ENCODE results near the gene TEX22. TPM values are rescaled to one million over a fixed set of nuclear protein-coding genes. Genes with fewer than 3 reads are reported as not detected.

Gene TEX22
- total RNA-seq, 2 donors from 2014 or later, result 0.23 to 0.71 TPM

- no peak for DNase-seq (ENCODE audit: low spot score)
- intact Hi-C loops (cut with DNase I), result loop anchor here in 1 of 2 donors (5.0 to 10.0 kb wide), 2 partner anchors 39 to 77 kb away; partner anchors contain the start of genes CRIP1 and TMEM121
Observed at GRCh38 chr14:105447651-105448640, 49.6 kb downstream of the TEX22 start.

DNA sequence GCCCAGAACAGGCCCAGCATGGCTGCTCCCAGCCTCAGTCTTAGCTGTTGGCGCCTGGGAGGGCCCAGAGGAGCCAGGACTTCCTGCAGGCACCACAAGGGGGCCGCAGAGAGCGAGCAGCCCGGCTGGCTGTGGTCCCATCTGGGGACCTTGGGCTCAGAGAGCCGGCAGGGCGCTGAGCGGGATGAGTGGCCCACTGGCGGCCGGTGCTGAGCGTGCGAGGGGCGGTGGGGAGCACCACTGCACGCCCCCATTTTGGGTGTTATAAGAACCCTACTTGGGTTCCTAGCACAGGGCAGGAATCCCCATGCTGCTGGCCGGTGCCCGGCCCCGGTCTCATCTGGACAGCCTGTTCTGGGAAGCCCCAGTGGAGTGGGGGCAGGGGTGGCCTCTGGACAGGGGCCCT is 50.4 kb downstream of the TEX22 start:
- peak; percentile 93 for DNase-seq (ENCODE audit: low spot score)
- intact Hi-C loops (cut with DNase I), result loop anchor here in 1 of 2 donors (5.0 to 10.0 kb wide), 2 partner anchors 39 to 76 kb away; partner anchors contain the start of genes CRIP1 and TMEM121

DNA sequence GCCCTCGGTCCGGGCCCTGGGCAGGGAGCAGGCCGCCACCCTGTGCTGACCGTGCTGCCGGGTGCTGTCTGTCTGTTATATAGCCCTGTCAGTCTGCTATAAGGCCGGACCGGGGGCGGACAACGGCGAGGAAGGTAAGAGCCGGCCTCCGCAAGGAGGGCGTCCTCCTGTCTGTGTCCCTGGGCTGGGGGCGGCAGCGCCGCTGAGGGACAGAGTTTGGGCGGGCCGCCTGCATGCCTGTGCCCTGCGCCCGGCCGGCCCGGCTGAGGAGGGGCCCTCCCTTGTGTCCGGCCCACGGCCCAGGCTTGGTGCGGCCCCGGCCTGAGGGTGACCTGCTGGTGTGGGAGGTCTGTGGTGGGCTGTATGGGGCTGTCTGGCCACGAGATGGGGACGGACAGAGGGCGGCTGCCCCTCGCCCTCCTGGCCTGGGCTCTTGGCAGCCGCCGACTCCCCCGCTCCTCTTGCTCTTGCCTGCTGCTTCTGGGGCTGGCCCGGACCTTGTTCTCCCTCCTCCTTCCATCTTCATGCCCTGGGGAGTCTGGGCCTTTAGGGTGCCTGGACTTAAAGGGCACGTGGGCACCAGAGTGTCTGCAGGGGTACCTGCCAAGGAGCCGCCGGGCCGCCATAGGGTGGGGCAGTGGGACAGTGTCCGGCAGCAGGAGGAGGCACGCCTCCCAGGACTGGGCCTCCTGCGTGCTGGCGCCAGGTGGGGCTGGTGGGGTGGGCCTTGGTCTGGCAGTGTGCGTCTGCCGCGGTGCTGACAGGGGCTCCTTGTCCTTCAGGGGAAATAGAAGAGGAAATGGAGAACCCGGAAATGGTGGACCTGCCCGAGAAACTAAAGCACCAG is 51.2 kb downstream of the TEX22 start:
- intact Hi-C loops (cut with DNase I), result loop anchor here in 1 of 2 donors (5.0 to 10.0 kb wide), 2 partner anchors 38 to 75 kb away; partner anchors contain the start of genes CRIP1 and TMEM121
- no peak for DNase-seq (ENCODE audit: low spot score)

- DNase-seq (ENCODE audit: low spot score), result no peak
- intact Hi-C loops (cut with DNase I), result no loop called here
Observed at GRCh38 chr14:105450123-105450505, 51.8 kb downstream of the TEX22 start.

DNA sequence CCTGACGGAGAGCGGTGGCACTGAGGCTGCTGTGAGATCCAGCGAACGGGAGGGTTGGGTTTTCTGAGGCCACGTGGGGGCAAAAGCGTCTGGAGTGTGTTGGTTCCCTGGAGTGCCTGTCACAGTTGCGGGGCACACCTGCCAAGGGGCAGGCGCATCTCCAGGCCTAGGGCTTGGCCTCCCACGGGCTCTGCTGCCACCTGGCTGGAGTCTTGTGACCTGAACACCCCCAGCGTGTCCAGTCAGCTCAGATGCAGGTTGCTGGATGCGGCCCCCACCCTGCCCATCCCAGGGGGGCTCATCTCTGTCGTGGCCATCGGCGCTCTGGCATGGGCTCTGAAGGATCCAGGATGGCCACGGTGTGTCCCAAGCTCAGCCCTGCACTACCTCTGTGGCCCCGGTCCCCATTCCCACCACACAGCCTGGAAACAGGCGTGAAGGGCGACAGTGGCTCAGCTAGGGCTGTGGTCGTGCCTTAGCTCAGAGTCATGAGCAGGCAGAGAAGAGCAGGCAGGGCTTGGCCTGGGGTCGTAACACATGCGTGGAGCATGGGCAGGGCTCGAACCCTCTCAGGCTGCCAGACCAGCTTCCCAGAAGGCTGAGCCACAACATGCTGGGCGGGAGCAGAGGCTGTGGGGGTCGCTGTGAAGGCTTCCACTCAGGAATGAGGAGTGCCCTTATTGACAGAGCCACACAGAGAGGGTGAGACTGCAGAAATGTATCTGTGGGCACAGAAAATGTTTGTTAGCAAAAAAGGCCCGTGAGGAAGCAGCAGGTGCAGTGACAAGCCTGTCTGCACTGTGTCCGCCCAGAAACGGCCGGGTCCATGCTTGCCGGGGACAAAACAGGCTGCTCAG is 52.8 kb downstream of the TEX22 start:
- DNase-seq (ENCODE audit: low spot score), result no peak

GRCh38 chr14:105452963-105453362 is 54.6 kb downstream of the TEX22 start:
- no peak for DNase-seq (ENCODE audit: low spot score)
- intact Hi-C loops (cut with DNase I), result no loop called here

More for the DNA sequence above, 52.8 kb downstream of the TEX22 start:
- intact Hi-C loops (cut with DNase I), result no loop called here

GRCh38 chr14:105453847-105454246 is 55.5 kb downstream of the TEX22 start:
- DNase-seq (ENCODE audit: low spot score), result no peak
- intact Hi-C loops (cut with DNase I), result no loop called here

- DNase-seq (ENCODE audit: low spot score), result no peak
- intact Hi-C loops (cut with DNase I), result no loop called here
Observed at GRCh38 chr14:105455086-105455640, 56.8 kb downstream of the TEX22 start.

- no peak for DNase-seq (ENCODE audit: low spot score)
- intact Hi-C loops (cut with DNase I), result no loop called here
Observed at GRCh38 chr14:105455766-105456660, 57.7 kb downstream of the TEX22 start.

- DNase-seq (ENCODE audit: low spot score), result no peak
- intact Hi-C loops (cut with DNase I), result no loop called here
Observed at GRCh38 chr14:105456736-105457617, 58.6 kb downstream of the TEX22 start.

- DNase-seq (ENCODE audit: low spot score), result no peak
- intact Hi-C loops (cut with DNase I), result no loop called here
Observed at GRCh38 chr14:105458010-105458409, 59.7 kb downstream of the TEX22 start.

GRCh38 chr14:105458571-105458970 is 60.2 kb downstream of the TEX22 start:
- intact Hi-C loops (cut with DNase I), result no loop called here
- no peak for DNase-seq (ENCODE audit: low spot score)

DNA sequence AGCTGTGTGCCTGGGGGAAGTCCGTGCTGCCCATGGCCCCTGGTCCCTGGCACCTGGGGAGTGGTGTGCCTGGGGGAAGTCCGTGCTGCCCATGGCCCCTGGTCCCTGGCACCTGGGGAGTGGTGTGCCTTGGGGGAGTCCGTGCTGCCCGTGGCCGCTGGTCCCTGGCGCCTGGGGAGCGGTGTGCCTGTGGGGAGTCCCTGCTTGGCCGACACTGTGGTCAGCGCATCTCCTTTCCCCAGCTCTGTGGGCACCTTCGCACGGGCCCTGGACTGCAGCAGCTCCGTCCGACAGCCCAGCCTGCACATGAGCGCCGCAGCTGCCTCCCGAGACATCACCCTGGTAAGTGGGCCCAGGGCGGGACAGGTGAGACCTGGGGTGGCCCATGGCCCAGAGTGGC is 61.8 kb downstream of the TEX22 start:
- DNase-seq (ENCODE audit: low spot score), result no peak

GRCh38 chr14:105460616-105461015 is 62.3 kb downstream of the TEX22 start:
- intact Hi-C loops (cut with DNase I), result no loop called here
- DNase-seq (ENCODE audit: low spot score), result no peak

More for the DNA sequence above, 61.8 kb downstream of the TEX22 start:
- intact Hi-C loops (cut with DNase I), result no loop called here

- intact Hi-C loops (cut with DNase I), result no loop called here
Observed at GRCh38 chr14:105461903-105462302, 63.6 kb downstream of the TEX22 start.

More at GRCh38 chr14:105461903-105462302, 63.6 kb downstream of the TEX22 start:
- DNase-seq (ENCODE audit: low spot score), result no peak

Measured in posterior vena cava (tissue), 2 donors.